Smooth muscle cell (in vitro differentiated cells): ENCODE measurements around the gene TIMP2. TPM values are rescaled to one million over a fixed set of nuclear protein-coding genes. Genes with fewer than 3 reads are reported as not detected.

ENCODE experiments used
- DNase-seq: peaks from one replicate; lab custom pipeline; 2025; ENCODE audit not compliant: unreplicated experiment; lab: John Stamatoyannopoulos, UW
- H2AFZ ChIP-seq: fragments of 200-600 bp; sonication (generic); 2 replicates; pipeline ENCODE4 v1.6.0; 2016; ENCODE audit warnings: antibody characterized with exemption, low read depth, mild to moderate bottlenecking
- H3F3A ChIP-seq: fragments of 200-600 bp; sonication (generic); 2 replicates; pipeline ENCODE4 v1.6.0; 2017; ENCODE audit warnings: antibody characterized with exemption, low read depth
- H3K27ac ChIP-seq: fragments of 200-600 bp; sonication (generic); 2 replicates; pipeline ENCODE4 v1.5.1; 2016; ENCODE audit warnings: low read depth, mild to moderate bottlenecking
- H3K27me3 ChIP-seq: fragments of 200-600 bp; sonication (generic); 2 replicates; pipeline ENCODE4 v1.6.1; 2016; ENCODE audit warnings: low read depth, mild to moderate bottlenecking
- H3K36me3 ChIP-seq: fragments of 200-600 bp; sonication (generic); 2 replicates; pipeline ENCODE4 v1.5.1; 2016; ENCODE audit warnings: low read depth
- H3K4me1 ChIP-seq: fragments of 200-600 bp; sonication (generic); 2 replicates; pipeline ENCODE4 v1.5.1; 2016; ENCODE audit warnings: low read depth
- H3K4me2 ChIP-seq: fragments of 200-600 bp; sonication (generic); 2 replicates; pipeline ENCODE4 v1.6.0; 2016; ENCODE audit warnings: mild to moderate bottlenecking
- H3K4me3 ChIP-seq: fragments of 200-600 bp; sonication (generic); 2 replicates; pipeline ENCODE4 v1.5.1; 2016; ENCODE audit warnings: mild to moderate bottlenecking
- H3K79me2 ChIP-seq: fragments of 200-600 bp; sonication (generic); 2 replicates; pipeline ENCODE4 v1.6.0; 2016; ENCODE audit warnings: low read depth, mild to moderate bottlenecking
- H3K9ac ChIP-seq: fragments of 200-600 bp; sonication (generic); 2 replicates; pipeline ENCODE4 v1.6.0; 2016; ENCODE audit warnings: low read depth
- H3K9me3 ChIP-seq: fragments of 200-600 bp; sonication (generic); replicated peaks from 2 replicates; pipeline ENCODE4 v1.5.1; 2016; ENCODE audit warnings: low read depth
- H4K20me1 ChIP-seq: fragments of 200-600 bp; sonication (generic); 2 replicates; pipeline ENCODE4 v1.6.0; 2016; ENCODE audit warnings: low read depth
- CTCF ChIP-seq: fragments of 200-600 bp; sonication (generic); IDR thresholded peaks from 2 replicates; pipeline ENCODE4 v1.5.1; 2017; ENCODE audit warnings: borderline replicate concordance, mild to moderate bottlenecking, antibody characterized with exemption; ENCODE audit not compliant: insufficient read depth, poor library complexity, severe bottlenecking
- WGBS: methylation state at CpG from one replicate; pipeline ENCODE4 v1.1.7; 2016; ENCODE audit warnings: low lambda C conversion rate; 5-methylcytosine and 5-hydroxymethylcytosine counted together
- polyA plus RNA-seq: library from polyadenylated mRNA; unstranded; fragments of >200 nt; fragmentation: Nextera tagmentation; extraction: Ambion mirVana; gene quantifications from 2 replicates; pipeline ENCODE4 v1.2.1, GENCODE V29; 2016
- total RNA-seq: library from RNA; depleted of rRNA; stranded (reverse); fragments of >200 nt; gene quantifications from 2 replicates; pipeline ENCODE4 v1.2.3, GENCODE V29; 2014

Gene TIMP2
- total and polyA plus RNA-seq, 2 experiments from 2014 or later: 37.8 to 111 TPM

GRCh38 chr17:78962345-78962983, 37.3 kb upstream of the TIMP2 start:
- H3K79me2 ChIP-seq: no peaks in the 10 kb centered on the region
- H3K4me2 ChIP-seq: no peak overlapping the region
- TF ChIP-seq CTCF: no peak
- no peak overlapping the region for H3K27ac ChIP-seq
- no peaks in the 10 kb centered on the region for H3K9me3 ChIP-seq
- H3F3A ChIP-seq: no peaks in the 10 kb centered on the region
- H2AFZ ChIP-seq: no peak overlapping the region
- H3K4me3 ChIP-seq: no peak overlapping the region
- no peaks in the 10 kb centered on the region for H3K36me3 ChIP-seq
- no peaks in the 10 kb centered on the region for H3K27me3 ChIP-seq
- 71% methylated on average over 19 of the region's 19 CpGs for WGBS
- DNase-seq: no peak
- H3K4me1 ChIP-seq: no peaks in the 10 kb centered on the region
- H4K20me1 ChIP-seq: no peaks in the 10 kb centered on the region
- H3K9ac ChIP-seq: no peak overlapping the region

GRCh38 chr17:78961571-78961970, 36.4 kb upstream of the TIMP2 start:
- H3K27ac ChIP-seq: no peak overlapping the region
- TF ChIP-seq CTCF: no peak
- WGBS: 93% methylated on average over 4 of the region's 4 CpGs

GRCh38 chr17:78960928-78961327, 35.7 kb upstream of the TIMP2 start:
- Histone ChIP-seq H3K27ac (no peak overlapping the region), H3K79me2 (no peaks in the 10 kb centered on the region), H4K20me1 (no peaks in the 10 kb centered on the region), H3K27me3 (no peaks in the 10 kb centered on the region), H3K4me3 (no peak overlapping the region), H3K4me2 (no peak overlapping the region), H2AFZ (no peak overlapping the region), H3F3A (no peaks in the 10 kb centered on the region), H3K36me3 (no peaks in the 10 kb centered on the region), H3K9ac (no peak overlapping the region), H3K4me1 (no peaks in the 10 kb centered on the region), H3K9me3 (no peaks in the 10 kb centered on the region)
- 80% methylated on average over 5 of the region's 5 CpGs for WGBS
- no peak for DNase-seq
- no peak for TF ChIP-seq CTCF

More at GRCh38 chr17:78961571-78961970, 36.4 kb upstream of the TIMP2 start:
- Histone ChIP-seq H3K9me3 (no peaks in the 10 kb centered on the region), H3K4me3 (no peak overlapping the region), H4K20me1 (no peaks in the 10 kb centered on the region), H3K4me2 (no peak overlapping the region), H3K79me2 (no peaks in the 10 kb centered on the region), H3K4me1 (no peaks in the 10 kb centered on the region), H2AFZ (no peak overlapping the region), H3F3A (no peaks in the 10 kb centered on the region), H3K9ac (no peak overlapping the region), H3K27me3 (no peaks in the 10 kb centered on the region), H3K36me3 (no peaks in the 10 kb centered on the region)
- DNase-seq: no peak

- H3F3A ChIP-seq: no peaks in the 10 kb centered on the region
- TF ChIP-seq CTCF: no peak
- H3K4me2 ChIP-seq: no peak overlapping the region
- H3K27ac ChIP-seq: no peak overlapping the region
- H4K20me1 ChIP-seq: no peaks in the 10 kb centered on the region
- 92% methylated on average over 12 of the region's 12 CpGs for WGBS
- H3K9me3 ChIP-seq: no peaks in the 10 kb centered on the region
- no peaks in the 10 kb centered on the region for H3K27me3 ChIP-seq
- no peaks in the 10 kb centered on the region for H3K79me2 ChIP-seq
- no peak overlapping the region for H2AFZ ChIP-seq
- H3K4me3 ChIP-seq: no peak overlapping the region
- H3K36me3 ChIP-seq: no peaks in the 10 kb centered on the region
- DNase-seq: no peak
- no peaks in the 10 kb centered on the region for H3K4me1 ChIP-seq
- no peak overlapping the region for H3K9ac ChIP-seq
Measured at GRCh38 chr17:78959803-78960202, 34.6 kb upstream of the TIMP2 start.
